ENCODE measurements around the gene HMG20A.

HMG20A gene

DNA sequence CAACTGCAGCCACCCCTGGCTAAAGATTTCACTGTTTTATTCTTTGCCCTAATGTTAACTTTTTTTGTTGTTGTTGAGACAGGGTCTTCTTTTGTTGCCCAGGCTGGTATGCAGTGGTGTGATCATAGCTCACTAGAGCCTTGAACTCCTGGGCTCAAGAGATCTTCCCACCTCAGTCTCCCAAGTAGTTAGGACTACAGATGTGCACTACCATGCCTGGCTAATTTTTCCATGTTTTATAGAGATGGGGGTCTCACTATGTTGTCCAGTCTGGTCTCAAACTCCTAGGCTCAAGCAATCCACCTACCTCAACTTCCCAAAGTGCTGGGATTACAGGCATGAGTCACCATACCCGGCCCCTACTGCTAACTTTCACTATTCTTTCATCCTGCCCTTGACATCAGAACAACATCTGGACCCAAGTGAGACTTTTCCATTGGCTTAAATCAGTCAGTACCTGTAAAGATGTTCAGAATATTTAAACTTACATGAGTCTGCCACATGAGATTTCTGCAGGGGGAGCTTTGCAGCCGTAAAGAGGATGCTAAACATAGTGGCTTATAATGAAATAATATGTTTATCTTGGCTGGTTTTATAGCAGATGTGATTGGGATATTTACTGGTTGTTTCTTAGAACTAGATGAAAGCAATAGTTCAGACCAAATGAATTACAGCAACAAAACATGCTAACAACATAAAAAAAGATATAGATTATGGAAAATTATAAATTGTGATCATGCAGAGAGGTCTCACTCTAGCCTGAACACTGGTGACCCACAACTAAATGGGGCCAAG lies 73.6 kb downstream of the HMG20A start:
- TF ChIP-seq, protein P1, sequence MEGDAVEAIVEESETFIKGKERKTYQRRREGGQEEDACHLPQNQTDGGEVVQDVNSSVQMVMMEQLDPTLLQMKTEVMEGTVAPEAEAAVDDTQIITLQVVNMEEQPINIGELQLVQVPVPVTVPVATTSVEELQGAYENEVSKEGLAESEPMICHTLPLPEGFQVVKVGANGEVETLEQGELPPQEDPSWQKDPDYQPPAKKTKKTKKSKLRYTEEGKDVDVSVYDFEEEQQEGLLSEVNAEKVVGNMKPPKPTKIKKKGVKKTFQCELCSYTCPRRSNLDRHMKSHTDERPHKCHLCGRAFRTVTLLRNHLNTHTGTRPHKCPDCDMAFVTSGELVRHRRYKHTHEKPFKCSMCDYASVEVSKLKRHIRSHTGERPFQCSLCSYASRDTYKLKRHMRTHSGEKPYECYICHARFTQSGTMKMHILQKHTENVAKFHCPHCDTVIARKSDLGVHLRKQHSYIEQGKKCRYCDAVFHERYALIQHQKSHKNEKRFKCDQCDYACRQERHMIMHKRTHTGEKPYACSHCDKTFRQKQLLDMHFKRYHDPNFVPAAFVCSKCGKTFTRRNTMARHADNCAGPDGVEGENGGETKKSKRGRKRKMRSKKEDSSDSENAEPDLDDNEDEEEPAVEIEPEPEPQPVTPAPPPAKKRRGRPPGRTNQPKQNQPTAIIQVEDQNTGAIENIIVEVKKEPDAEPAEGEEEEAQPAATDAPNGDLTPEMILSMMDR (IDR thresholded peaks at IDR 0.05) = no peak

DNA sequence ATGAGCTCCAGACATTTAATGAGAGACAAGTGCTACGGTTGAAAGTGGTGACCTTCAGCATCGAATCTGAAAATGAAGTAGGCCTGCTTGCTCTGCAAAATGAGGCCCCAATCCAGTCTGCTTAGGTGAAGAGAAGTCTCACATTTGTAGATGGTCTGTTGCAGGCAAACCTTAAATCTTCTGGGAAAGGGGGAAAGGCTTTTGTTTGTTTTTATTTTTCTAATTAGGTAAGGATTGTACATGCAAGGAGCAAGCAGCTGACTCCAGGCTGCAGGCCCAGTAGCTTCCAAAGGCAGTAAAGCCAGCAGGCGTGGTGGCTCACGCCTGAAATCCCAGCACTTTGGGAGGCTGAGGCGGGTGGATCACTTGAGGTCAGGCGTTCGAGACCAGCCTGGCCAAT lies 74.3 kb downstream of the HMG20A start:
- TF ChIP-seq, protein P1 (IDR thresholded peaks at IDR 0.05) = no peak

DNA sequence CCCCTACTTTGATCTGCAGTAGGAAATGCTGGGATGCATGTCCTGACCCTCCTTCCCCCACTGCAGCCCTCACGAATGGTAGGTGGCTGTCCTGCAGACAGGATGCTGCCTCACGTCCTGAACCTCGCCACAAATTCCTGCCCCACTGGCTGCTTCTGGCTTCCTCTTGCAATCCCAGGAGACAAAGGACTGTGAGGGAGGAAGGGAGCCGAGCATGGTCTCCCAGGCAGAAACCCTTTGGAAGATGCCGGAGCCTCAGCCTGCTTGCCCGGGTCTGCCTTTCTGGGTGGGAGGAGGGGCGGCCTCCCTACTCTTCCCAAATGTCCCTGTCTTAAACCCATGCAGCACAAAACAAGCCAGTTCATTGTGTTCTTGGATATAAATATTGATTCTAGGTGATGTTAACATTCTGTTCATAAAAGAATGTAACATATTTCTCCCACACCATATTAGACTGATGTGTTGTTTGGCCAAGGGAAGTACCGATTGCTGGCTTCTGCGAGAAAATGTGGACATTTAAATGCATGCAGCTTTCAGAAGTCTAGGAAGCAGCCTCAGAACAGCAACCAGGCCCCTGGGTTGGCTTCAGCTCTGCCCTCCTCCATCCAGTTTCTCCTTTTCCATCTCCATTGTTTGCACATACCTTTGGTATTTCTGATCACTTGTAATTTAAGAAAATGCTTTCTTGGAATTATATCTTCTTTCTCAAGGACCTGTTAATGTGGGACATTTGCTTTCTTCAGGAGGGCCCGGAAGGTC lies 75.3 kb downstream of the HMG20A start:
- TF ChIP-seq, protein P1 (IDR thresholded peaks at IDR 0.05) = no peak

DNA sequence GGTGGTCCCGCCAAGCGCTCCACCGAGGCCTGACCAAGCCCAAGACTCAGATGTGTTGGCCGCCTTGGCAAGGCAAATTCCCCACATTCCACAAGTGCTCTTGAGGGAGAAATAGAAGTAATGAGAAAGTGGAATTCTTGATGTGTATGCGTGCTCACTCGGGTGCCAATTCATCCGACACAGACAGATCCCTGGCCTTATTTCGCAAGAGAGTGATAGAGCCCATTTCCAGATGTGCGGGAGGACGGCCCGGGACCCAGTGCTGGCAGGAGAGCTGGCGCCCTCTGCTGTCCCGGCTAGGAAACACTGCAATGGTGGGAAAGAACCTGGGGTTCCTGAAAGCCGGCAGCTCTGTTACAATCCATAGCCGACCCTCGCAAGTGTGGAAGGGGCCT lies 76.0 kb downstream of the HMG20A start:
- TF ChIP-seq, protein P1 (IDR thresholded peaks at IDR 0.05) = peak; percentile 91

DNA sequence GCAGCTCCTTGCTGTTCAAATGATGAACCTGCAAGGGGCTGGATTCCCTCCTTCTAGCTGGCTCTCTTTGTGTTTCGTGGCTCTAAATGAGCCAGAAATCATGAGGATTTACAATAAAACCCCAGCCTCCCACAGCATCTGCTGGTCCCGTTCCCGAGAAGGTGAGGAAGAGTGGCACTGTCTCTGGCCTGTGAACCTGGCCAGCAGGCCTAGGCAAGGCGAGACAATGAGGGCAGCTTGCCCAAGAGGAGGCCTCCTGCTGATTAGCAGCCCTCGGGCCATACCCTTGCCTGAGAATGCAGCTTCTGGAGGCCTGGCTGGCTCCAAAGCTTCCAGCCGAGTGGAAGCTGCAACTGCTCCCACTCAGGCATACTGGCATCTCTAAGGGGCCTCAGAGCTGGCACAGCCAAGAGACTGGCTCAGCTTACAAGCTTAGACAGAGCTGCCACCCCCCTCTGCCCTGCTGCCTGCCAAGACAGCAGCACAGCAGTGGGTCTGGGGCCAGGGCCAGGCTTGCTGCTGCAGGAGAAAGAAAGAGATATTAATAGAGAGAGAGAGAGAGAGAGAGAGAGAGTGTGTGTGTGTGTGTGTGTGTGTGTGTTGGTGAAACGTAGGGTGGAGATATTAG lies 76.5 kb downstream of the HMG20A start:
- TF ChIP-seq, protein P1 (IDR thresholded peaks at IDR 0.05) = peak; percentile 33; the same call in 1 of the 2 replicates

DNA sequence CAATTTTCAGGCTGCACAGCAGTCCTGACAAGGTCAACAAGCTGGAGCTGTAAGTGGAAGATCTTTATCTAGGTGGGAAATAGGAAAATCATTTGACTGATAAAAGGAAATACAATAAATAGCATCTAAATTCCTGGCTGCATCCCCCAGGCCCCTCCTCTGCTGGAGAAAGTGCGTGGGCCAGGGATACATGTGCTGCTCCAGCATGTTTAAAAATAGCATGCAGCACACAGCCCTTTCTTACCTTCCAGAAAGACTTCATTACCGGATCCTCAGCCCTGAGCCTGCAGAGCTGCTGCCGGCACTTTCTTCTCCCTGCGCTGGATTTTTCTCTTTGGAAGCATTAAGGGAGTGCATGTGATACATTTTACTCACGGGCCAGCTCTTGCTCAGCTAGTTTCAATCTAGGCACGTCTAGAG lies 77.3 kb downstream of the HMG20A start:
- TF ChIP-seq, protein P1 (IDR thresholded peaks at IDR 0.05) = no peak

DNA sequence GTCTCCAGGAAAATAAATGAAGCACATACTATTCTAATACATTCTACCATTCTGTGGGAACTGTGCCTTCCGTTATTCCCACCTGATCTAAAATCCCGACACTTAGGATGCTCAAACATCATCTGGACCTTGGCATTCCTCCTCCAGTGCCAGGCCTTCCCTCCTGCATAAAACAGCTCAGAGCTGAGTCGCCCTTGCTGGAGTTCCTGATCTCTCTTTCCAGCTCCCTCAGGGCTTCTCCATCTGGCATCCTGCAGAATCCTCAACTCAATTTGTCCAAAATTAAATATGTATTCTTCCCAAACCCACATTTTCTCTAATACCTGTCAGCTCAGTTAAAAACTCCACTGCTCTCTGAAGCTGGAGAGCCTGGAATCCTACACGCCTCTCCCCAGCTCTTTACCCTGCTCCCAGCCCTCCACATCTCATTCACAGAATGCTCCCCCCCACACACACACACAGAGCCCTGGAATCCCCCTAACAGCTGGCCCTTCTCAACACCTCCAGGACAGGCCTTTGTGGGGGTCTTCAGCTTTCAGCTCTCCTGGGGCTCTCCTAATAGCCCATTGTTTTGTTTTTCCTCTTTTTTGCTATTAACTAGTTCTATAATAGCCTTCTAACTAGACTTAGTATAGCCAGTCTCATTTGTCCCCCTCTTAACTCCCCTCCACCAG lies 78.5 kb downstream of the HMG20A start:
- TF ChIP-seq, protein P1 (IDR thresholded peaks at IDR 0.05) = no peak
